Kidney tubule cell (primary cell): ENCODE measurements around the gene SSRP1.

Source experiments
- DNase-seq: peaks from one replicate; pipeline ENCODE4 v3.0.0-alpha.2; 2018; ENCODE audit warnings: low spot score

SSRP1 gene

GRCh38 chr11:57314221-57314973 lies 21.3 kb downstream of the SSRP1 start:
- DNase-seq, result no peak

- no peak for DNase-seq
These were observed 21.9 kb downstream of the SSRP1 start for GRCh38 chr11:57313788-57314135.

GRCh38 chr11:57313071-57313787 lies 22.5 kb downstream of the SSRP1 start:
- DNase-seq, result no peak

GRCh38 chr11:57312511-57313021 lies 23.1 kb downstream of the SSRP1 start:
- DNase-seq, result no peak

- peak; percentile 96 for DNase-seq
These were observed 24.4 kb downstream of the SSRP1 start for GRCh38 chr11:57311109-57311936.

- DNase-seq, result no peak
These were observed 25.0 kb downstream of the SSRP1 start for GRCh38 chr11:57310630-57311086.

GRCh38 chr11:57310091-57310490 lies 25.6 kb downstream of the SSRP1 start:
- DNase-seq, result no peak

- no peak for DNase-seq
These were observed 26.3 kb downstream of the SSRP1 start for GRCh38 chr11:57309106-57310059.

GRCh38 chr11:57308426-57309060 lies 27.1 kb downstream of the SSRP1 start:
- no peak for DNase-seq

GRCh38 chr11:57307666-57308270 lies 27.9 kb downstream of the SSRP1 start:
- peak; percentile 58 for DNase-seq

- no peak for DNase-seq
These were observed 28.6 kb downstream of the SSRP1 start for GRCh38 chr11:57306940-57307565.

- no peak for DNase-seq
These were observed 29.4 kb downstream of the SSRP1 start for GRCh38 chr11:57306161-57306876.

- no peak for DNase-seq
These were observed 30.2 kb downstream of the SSRP1 start for GRCh38 chr11:57305523-57305922.

GRCh38 chr11:57303990-57304579 lies 31.6 kb downstream of the SSRP1 start:
- peak; percentile 58 for DNase-seq

GRCh38 chr11:57303280-57303989 lies 32.3 kb downstream of the SSRP1 start:
- no peak for DNase-seq

GRCh38 chr11:57302489-57302888 lies 33.2 kb downstream of the SSRP1 start:
- DNase-seq, result no peak

GRCh38 chr11:57301711-57302423 lies 33.8 kb downstream of the SSRP1 start:
- no peak for DNase-seq
